Panc1 (cell line): Measurements from ENCODE around the gene LARGE2. TPM values are rescaled to one million over a fixed set of nuclear protein-coding genes. Genes with fewer than 3 reads are reported as not detected.

ENCODE experiments used
- ATAC-seq: fragments of 200-7000 bp; cut with Tn5 transposase; 2 replicates; pipeline ENCODE4 v1.9.1; 2020; ENCODE audit warnings: mild to moderate bottlenecking, moderate library complexity
- BruUV-seq: library from RNA; stranded (reverse); fragments of 400-500 nt; replicated peaks from 2 replicates; lab custom pipeline; 2021; lab: Mats Ljungman, UMichigan
- CTCF ChIA-PET: fragments of 300-600 bp; sonication (Branson Sonifier 250); formaldehyde crosslinking; loops from one replicate; lab custom pipeline; 2022; ENCODE audit warnings: antibody characterized with exemption; lab: Charles Lee
- POLR2A ChIA-PET: fragments of 300-600 bp; sonication (Branson Sonifier 250); formaldehyde crosslinking; loops from one replicate; lab custom pipeline; 2022; ENCODE audit warnings: antibody characterized with exemption; lab: Charles Lee
- DNase-seq: peaks from one replicate; pipeline ENCODE4 v3.0.0-alpha.2; 2010; ENCODE audit warnings: low read depth, low spot score
- H3K27ac ChIP-seq: 2 replicates; pipeline ENCODE4 v1.5.1; 2011; ENCODE audit warnings: mild to moderate bottlenecking, low read length, inconsistent platforms
- H3K27me3 ChIP-seq: fragments of 200-500 bp; sonication (Bioruptor generic); 2 replicates; pipeline ENCODE4 v1.6.0; 2014; ENCODE audit warnings: low read length, inconsistent platforms; ENCODE audit not compliant: control insufficient read depth, insufficient read depth
- H3K36me3 ChIP-seq: fragments of 200-500 bp; sonication (Bioruptor generic); 2 replicates; pipeline ENCODE4 v1.5.1; 2014; ENCODE audit warnings: inconsistent platforms, mild to moderate bottlenecking, low read length, moderate library complexity; ENCODE audit not compliant: control insufficient read depth, insufficient read depth
- H3K4me1 ChIP-seq: 2 replicates; pipeline ENCODE4 v1.5.1; 2011; ENCODE audit warnings: inconsistent platforms, mild to moderate bottlenecking, low read length, moderate library complexity; ENCODE audit not compliant: control insufficient read depth, insufficient read depth
- H3K4me3 ChIP-seq, 2 experiments: 2 replicates each; pipeline ENCODE4 v1.5.1; 2011 to 2012; ENCODE audit warnings: low read depth in 2 of 2, low read length in 2 of 2, mild to moderate bottlenecking in 2 of 2, inconsistent platforms in 1 of 2, moderate library complexity in 1 of 2
- H3K9me3 ChIP-seq: fragments of 200-500 bp; sonication (Bioruptor generic); 2 replicates; pipeline ENCODE4 v1.5.1; 2014; ENCODE audit warnings: low read depth, mild to moderate bottlenecking, inconsistent platforms, low read length, moderate library complexity; ENCODE audit not compliant: control insufficient read depth, insufficient read depth
- CTCF ChIP-seq: fragments of 450-650 bp; IDR thresholded peaks from 2 replicates; pipeline ENCODE4 v1.5.1; 2017; ENCODE audit warnings: mild to moderate bottlenecking
- POLR2AphosphoS5 ChIP-seq: IDR thresholded peaks from 2 replicates; pipeline ENCODE4 v1.6.1; 2012; ENCODE audit warnings: mild to moderate bottlenecking, low read depth, low read length, moderate library complexity
- REST ChIP-seq, 2 experiments: IDR thresholded peaks; 2 replicates each; pipeline ENCODE4 v1.6.1; 2011 to 2012; ENCODE audit warnings: low read depth in 2 of 2, control low read depth in 1 of 2, low read length in 1 of 2, mild to moderate bottlenecking in 1 of 2, moderate library complexity in 1 of 2; ENCODE audit not compliant: insufficient read depth in 1 of 2
- SIN3A ChIP-seq: IDR thresholded peaks from 2 replicates; pipeline ENCODE4 v1.6.1; 2012; ENCODE audit warnings: low read depth, mild to moderate bottlenecking, low read length, moderate library complexity, borderline replicate concordance; ENCODE audit not compliant: insufficient read depth
- TCF7L2 ChIP-seq: IDR thresholded peaks from 2 replicates; pipeline ENCODE4 v1.6.1; 2011; ENCODE audit warnings: mild to moderate bottlenecking, low read depth, low read length, inconsistent platforms
- in situ Hi-C: cut with HindIII; loops from 2 replicates; pipeline ENCODE4 v1.10.0; 2016; ENCODE audit warnings: low sequenced_read_pairs, low pct_unique_long_range_greater_than_20kb
- intact Hi-C: fragments of 100-400 bp; cut with micrococcal nuclease; formaldehyde crosslinking; loops from one replicate; pipeline ENCODE4 v1.10.0; 2022; ENCODE audit not compliant: unreplicated experiment
- total RNA-seq: library from RNA; stranded (reverse); gene quantifications from one replicate; pipeline ENCODE4 v1.2.1, GENCODE V29; 2021; ENCODE audit not compliant: unreplicated experiment

The LARGE2 gene
- total RNA-seq, 1 experiment from 2014 or later = 1.4 TPM

GRCh38 chr11:45927332-45927683, 4.9 kb downstream of the LARGE2 start:
- Histone ChIP-seq H3K27me3 (no peaks in the 10 kb centered on the region; the same call in 1 of the 2 replicates), H3K4me3 (no peak overlapping the region), H3K27ac (no peak overlapping the region), H3K9me3 (no peaks in the 10 kb centered on the region), H3K4me1 (no peaks in the 10 kb centered on the region), H3K36me3 (peaks cover 3% of the 10 kb centered on the region; the same call in 1 of the 2 replicates)
- intact Hi-C loops = no loop called here
- ChIA-PET POLR2A (no interaction called here), CTCF (no interaction called here)
- ATAC-seq = no peak
- TF ChIP-seq SIN3A (no peak), TCF7L2 (no peak), CTCF (no peak), POLR2AphosphoS5 (no peak), REST (IDR thresholded peaks at IDR 0.05; ENCODE audit: insufficient read depth in 1 of 2, low read depth in 2 of 2, low read length in 1 of 2) (no peak)
- no TSS peak for BruUV-seq
- DNase-seq = no peak
- in situ Hi-C loops = no loop called here

GRCh38 chr11:45927684-45928413, 5.4 kb downstream of the LARGE2 start:
- ChIA-PET POLR2A (no interaction called here), CTCF (no interaction called here)
- DNase-seq (no peak), ATAC-seq (no peak)
- BruUV-seq = no TSS peak
- no peak for TF ChIP-seq POLR2AphosphoS5
- no peak; the same call in 1 of the 2 replicates for TF ChIP-seq TCF7L2
- TF ChIP-seq REST (IDR thresholded peaks at IDR 0.05; ENCODE audit: insufficient read depth in 1 of 2, low read depth in 2 of 2, low read length in 1 of 2) = no peak
- TF ChIP-seq CTCF = no peak
- TF ChIP-seq SIN3A = no peak
- intact Hi-C loops (no loop called here), in situ Hi-C loops (no loop called here)
- no peak overlapping the region for H3K27ac ChIP-seq
- no peaks in the 10 kb centered on the region; the same call in 1 of the 2 replicates for H3K27me3 ChIP-seq
- peaks cover 3% of the 10 kb centered on the region; the same call in 1 of the 2 replicates for H3K36me3 ChIP-seq
- H3K9me3 ChIP-seq = no peaks in the 10 kb centered on the region
- no peaks in the 10 kb centered on the region for H3K4me1 ChIP-seq
- no peak overlapping the region for H3K4me3 ChIP-seq
